ENCODE data around the gene CDKN2C. TPM values are rescaled to one million over a fixed set of nuclear protein-coding genes. Genes with fewer than 3 reads are reported as not detected.

CDKN2C gene
- total RNA-seq, 1 experiment from 2014 or later: not detected

DNA sequence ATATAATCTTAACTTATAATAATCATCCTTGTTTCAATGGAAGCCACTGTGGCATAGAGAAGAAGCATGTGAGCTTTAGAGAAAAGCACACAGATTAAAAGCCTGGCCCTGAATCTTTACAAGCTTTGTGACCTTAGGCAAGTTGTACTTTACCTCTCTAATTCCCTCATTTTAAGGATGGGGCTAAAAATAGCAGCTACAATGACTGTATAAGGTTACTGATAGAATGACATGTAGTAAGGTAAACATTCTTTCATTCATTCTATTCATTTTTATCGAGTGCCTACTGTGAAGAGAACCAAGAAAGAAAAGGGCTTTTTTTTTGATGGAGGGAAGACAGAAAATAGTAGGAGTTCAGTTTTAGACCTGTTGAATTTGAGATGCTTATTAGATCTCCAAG is 25.6 kb downstream of the CDKN2C start (continued):
- TF ChIP-seq, protein P1, sequence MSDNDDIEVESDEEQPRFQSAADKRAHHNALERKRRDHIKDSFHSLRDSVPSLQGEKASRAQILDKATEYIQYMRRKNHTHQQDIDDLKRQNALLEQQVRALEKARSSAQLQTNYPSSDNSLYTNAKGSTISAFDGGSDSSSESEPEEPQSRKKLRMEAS (CRISPR knock-in tag; IDR thresholded peaks at IDR 0.05): no peak
- TF ChIP-seq, protein P2, sequence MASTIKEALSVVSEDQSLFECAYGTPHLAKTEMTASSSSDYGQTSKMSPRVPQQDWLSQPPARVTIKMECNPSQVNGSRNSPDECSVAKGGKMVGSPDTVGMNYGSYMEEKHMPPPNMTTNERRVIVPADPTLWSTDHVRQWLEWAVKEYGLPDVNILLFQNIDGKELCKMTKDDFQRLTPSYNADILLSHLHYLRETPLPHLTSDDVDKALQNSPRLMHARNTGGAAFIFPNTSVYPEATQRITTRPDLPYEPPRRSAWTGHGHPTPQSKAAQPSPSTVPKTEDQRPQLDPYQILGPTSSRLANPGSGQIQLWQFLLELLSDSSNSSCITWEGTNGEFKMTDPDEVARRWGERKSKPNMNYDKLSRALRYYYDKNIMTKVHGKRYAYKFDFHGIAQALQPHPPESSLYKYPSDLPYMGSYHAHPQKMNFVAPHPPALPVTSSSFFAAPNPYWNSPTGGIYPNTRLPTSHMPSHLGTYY (CRISPR knock-in tag; IDR thresholded peaks at IDR 0.05): no peak
- TF ChIP-seq, protein P3, sequence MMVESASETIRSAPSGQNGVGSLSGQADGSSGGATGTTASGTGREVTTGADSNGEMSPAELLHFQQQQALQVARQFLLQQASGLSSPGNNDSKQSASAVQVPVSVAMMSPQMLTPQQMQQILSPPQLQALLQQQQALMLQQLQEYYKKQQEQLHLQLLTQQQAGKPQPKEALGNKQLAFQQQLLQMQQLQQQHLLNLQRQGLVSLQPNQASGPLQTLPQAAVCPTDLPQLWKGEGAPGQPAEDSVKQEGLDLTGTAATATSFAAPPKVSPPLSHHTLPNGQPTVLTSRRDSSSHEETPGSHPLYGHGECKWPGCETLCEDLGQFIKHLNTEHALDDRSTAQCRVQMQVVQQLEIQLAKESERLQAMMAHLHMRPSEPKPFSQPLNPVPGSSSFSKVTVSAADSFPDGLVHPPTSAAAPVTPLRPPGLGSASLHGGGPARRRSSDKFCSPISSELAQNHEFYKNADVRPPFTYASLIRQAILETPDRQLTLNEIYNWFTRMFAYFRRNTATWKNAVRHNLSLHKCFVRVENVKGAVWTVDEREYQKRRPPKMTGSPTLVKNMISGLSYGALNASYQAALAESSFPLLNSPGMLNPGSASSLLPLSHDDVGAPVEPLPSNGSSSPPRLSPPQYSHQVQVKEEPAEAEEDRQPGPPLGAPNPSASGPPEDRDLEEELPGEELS (CRISPR knock-in tag; IDR thresholded peaks at IDR 0.05): no peak
- TF ChIP-seq ZNF423 (CRISPR knock-in tag; IDR thresholded peaks at IDR 0.05): no peak

DNA sequence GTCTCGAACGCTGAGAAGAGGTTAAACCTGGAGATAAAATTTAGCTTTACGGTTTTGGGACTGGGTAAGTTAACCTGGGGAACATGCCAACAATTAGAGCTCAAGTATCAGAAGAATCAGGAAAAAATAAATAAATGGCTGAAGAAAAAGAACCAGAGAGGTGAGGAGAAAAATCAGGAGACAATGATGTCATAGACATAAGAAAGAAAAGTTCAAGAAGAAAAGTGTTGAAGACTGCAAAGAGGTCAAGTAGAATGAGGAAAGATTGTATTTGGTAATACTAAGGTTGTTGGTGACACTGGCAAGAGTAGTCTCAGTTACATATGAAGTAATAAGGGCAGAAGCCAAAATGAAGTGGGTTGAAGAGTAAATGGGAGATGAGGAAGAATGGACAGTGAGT is 26.0 kb downstream of the CDKN2C start:
- ATAC-seq: no peak
- TF ChIP-seq MXD4 (CRISPR knock-in tag; IDR thresholded peaks at IDR 0.05; ENCODE audit: borderline replicate concordance): no peak
- TF ChIP-seq, protein P4, sequence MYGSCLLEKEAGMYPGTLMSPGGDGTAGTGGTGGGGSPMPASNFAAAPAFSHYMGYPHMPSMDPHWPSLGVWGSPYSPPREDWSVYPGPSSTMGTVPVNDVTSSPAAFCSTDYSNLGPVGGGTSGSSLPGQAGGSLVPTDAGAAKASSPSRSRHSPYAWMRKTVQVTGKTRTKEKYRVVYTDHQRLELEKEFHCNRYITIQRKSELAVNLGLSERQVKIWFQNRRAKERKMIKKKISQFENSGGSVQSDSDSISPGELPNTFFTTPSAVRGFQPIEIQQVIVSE (CRISPR knock-in tag; IDR thresholded peaks at IDR 0.05; ENCODE audit: borderline replicate concordance): no peak
- TF ChIP-seq, protein P5, sequence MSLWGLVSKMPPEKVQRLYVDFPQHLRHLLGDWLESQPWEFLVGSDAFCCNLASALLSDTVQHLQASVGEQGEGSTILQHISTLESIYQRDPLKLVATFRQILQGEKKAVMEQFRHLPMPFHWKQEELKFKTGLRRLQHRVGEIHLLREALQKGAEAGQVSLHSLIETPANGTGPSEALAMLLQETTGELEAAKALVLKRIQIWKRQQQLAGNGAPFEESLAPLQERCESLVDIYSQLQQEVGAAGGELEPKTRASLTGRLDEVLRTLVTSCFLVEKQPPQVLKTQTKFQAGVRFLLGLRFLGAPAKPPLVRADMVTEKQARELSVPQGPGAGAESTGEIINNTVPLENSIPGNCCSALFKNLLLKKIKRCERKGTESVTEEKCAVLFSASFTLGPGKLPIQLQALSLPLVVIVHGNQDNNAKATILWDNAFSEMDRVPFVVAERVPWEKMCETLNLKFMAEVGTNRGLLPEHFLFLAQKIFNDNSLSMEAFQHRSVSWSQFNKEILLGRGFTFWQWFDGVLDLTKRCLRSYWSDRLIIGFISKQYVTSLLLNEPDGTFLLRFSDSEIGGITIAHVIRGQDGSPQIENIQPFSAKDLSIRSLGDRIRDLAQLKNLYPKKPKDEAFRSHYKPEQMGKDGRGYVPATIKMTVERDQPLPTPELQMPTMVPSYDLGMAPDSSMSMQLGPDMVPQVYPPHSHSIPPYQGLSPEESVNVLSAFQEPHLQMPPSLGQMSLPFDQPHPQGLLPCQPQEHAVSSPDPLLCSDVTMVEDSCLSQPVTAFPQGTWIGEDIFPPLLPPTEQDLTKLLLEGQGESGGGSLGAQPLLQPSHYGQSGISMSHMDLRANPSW (CRISPR knock-in tag; conservative IDR thresholded peaks at IDR 0.05; ENCODE audit: low read depth): no peak
- no peak for TF ChIP-seq ZNF219 (CRISPR knock-in tag; IDR thresholded peaks at IDR 0.05; ENCODE audit: borderline replicate concordance)
- no peak for TF ChIP-seq ZNF416 (CRISPR knock-in tag; IDR thresholded peaks at IDR 0.05)
- TF ChIP-seq ZNF423 (CRISPR knock-in tag; IDR thresholded peaks at IDR 0.05): no peak
- TF ChIP-seq NFE2L1 (CRISPR knock-in tag; IDR thresholded peaks at IDR 0.05): no peak
- no peak for TF ChIP-seq ZNF396 (CRISPR knock-in tag; IDR thresholded peaks at IDR 0.05; ENCODE audit: borderline replicate concordance)
- TF ChIP-seq, protein P6, sequence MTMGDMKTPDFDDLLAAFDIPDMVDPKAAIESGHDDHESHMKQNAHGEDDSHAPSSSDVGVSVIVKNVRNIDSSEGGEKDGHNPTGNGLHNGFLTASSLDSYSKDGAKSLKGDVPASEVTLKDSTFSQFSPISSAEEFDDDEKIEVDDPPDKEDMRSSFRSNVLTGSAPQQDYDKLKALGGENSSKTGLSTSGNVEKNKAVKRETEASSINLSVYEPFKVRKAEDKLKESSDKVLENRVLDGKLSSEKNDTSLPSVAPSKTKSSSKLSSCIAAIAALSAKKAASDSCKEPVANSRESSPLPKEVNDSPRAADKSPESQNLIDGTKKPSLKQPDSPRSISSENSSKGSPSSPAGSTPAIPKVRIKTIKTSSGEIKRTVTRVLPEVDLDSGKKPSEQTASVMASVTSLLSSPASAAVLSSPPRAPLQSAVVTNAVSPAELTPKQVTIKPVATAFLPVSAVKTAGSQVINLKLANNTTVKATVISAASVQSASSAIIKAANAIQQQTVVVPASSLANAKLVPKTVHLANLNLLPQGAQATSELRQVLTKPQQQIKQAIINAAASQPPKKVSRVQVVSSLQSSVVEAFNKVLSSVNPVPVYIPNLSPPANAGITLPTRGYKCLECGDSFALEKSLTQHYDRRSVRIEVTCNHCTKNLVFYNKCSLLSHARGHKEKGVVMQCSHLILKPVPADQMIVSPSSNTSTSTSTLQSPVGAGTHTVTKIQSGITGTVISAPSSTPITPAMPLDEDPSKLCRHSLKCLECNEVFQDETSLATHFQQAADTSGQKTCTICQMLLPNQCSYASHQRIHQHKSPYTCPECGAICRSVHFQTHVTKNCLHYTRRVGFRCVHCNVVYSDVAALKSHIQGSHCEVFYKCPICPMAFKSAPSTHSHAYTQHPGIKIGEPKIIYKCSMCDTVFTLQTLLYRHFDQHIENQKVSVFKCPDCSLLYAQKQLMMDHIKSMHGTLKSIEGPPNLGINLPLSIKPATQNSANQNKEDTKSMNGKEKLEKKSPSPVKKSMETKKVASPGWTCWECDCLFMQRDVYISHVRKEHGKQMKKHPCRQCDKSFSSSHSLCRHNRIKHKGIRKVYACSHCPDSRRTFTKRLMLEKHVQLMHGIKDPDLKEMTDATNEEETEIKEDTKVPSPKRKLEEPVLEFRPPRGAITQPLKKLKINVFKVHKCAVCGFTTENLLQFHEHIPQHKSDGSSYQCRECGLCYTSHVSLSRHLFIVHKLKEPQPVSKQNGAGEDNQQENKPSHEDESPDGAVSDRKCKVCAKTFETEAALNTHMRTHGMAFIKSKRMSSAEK (CRISPR knock-in tag; IDR thresholded peaks at IDR 0.05; ENCODE audit: borderline replicate concordance): no peak
- TF ChIP-seq RELA (CRISPR knock-in tag; IDR thresholded peaks at IDR 0.05; ENCODE audit: borderline replicate concordance): no peak
- no peak for TF ChIP-seq SMAD4 (CRISPR knock-in tag; IDR thresholded peaks at IDR 0.05)
- TF ChIP-seq OVOL2 (CRISPR knock-in tag; IDR thresholded peaks at IDR 0.05; ENCODE audit: borderline replicate concordance): no peak
- TF ChIP-seq, protein P7, sequence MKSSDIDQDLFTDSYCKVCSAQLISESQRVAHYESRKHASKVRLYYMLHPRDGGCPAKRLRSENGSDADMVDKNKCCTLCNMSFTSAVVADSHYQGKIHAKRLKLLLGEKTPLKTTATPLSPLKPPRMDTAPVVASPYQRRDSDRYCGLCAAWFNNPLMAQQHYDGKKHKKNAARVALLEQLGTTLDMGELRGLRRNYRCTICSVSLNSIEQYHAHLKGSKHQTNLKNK (CRISPR knock-in tag; IDR thresholded peaks at IDR 0.05): no peak
- TF ChIP-seq, protein P8, sequence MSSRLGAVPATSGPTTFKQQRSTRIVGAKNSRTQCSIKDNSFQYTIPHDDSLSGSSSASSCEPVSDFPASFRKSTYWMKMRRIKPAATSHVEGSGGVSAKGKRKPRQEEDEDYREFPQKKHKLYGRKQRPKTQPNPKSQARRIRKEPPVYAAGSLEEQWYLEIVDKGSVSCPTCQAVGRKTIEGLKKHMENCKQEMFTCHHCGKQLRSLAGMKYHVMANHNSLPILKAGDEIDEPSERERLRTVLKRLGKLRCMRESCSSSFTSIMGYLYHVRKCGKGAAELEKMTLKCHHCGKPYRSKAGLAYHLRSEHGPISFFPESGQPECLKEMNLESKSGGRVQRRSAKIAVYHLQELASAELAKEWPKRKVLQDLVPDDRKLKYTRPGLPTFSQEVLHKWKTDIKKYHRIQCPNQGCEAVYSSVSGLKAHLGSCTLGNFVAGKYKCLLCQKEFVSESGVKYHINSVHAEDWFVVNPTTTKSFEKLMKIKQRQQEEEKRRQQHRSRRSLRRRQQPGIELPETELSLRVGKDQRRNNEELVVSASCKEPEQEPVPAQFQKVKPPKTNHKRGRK (CRISPR knock-in tag; IDR thresholded peaks at IDR 0.05; ENCODE audit: borderline replicate concordance): no peak
- TF ChIP-seq, protein P9, sequence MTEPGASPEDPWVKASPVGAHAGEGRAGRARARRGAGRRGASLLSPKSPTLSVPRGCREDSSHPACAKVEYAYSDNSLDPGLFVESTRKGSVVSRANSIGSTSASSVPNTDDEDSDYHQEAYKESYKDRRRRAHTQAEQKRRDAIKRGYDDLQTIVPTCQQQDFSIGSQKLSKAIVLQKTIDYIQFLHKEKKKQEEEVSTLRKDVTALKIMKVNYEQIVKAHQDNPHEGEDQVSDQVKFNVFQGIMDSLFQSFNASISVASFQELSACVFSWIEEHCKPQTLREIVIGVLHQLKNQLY (CRISPR knock-in tag; IDR thresholded peaks at IDR 0.05): no peak

More for the DNA sequence above, 26.0 kb downstream of the CDKN2C start:
- DNase-seq (ENCODE audit: low spot score): no peak
- Mint-ChIP-seq H3K27me3 (ENCODE audit: low read depth) (peaks cover 7% of the 10 kb centered on the region), H3K9me3 (peaks cover 9% of the 10 kb centered on the region; the same call in 1 of the 2 replicates), H3K27ac (no peak overlapping the region), H3K4me1 (no peaks in the 10 kb centered on the region), H3K36me3 (no peaks in the 10 kb centered on the region), H3K4me3 (no peak overlapping the region)
- POLR2A ChIA-PET: no interaction called here
- CTCF ChIA-PET: interaction anchor here (0.9 kb wide), 1 partner anchor 123 kb away, joined by 3 read pairs; no protein-coding TSS in a partner anchor
